Measurements from ENCODE around the gene LHX3. TPM values are rescaled to one million over a fixed set of nuclear protein-coding genes. Genes with fewer than 3 reads are reported as not detected.

LHX3 gene
- total and polyA plus RNA-seq, 2 of the 4 experiments (the other 2 are of a cell fraction), result not detected

GRCh38 chr9:136204145-136204805, 653 bp downstream of the LHX3 start:
- dilution Hi-C loops (cut with HindIII; ENCODE audit: low sequenced_read_pairs, unreplicated experiment), result no loop called here
- intact Hi-C loops (cut with micrococcal nuclease), result no loop called here
- Histone ChIP-seq H3K18ac (ENCODE audit: low read depth, low read length) (no peak overlapping the region), H3K27me3 (ENCODE audit: control insufficient read depth, insufficient read depth, low read length) (peaks cover 50% of the 10 kb centered on the region), H2BK120ac (ENCODE audit: low read depth, low read length) (no peak overlapping the region), H3K4me1 (ENCODE audit: control insufficient read depth, insufficient read depth, low read length) (no peaks in the 10 kb centered on the region), H3K14ac (replicated peaks; ENCODE audit: low read depth, low read length) (no peak overlapping the region), H3K27ac (ENCODE audit: insufficient read depth, low read length) (no peak overlapping the region), H3K4me2 (ENCODE audit: low read depth, low read length) (no peak overlapping the region), H4K20me1 (ENCODE audit: insufficient read depth, low read length) (peaks cover 27% of the 10 kb centered on the region), H2BK20ac (ENCODE audit: low read depth, low read length) (no peak overlapping the region), H3K9me1 (ENCODE audit: insufficient read depth, low read length) (no peaks in the 10 kb centered on the region), H2BK5ac (ENCODE audit: low read depth, low read length, poor library complexity, severe bottlenecking) (no peak overlapping the region), H4K5ac (ENCODE audit: low read depth, low read length) (no peak overlapping the region), H4K91ac (ENCODE audit: insufficient read depth, low read depth, low read length) (no peak overlapping the region), H3K9ac (ENCODE audit: low read depth, low read length) (no peak overlapping the region), H3K9me3 (ENCODE audit: control insufficient read depth, insufficient read depth, low read length) (no peaks in the 10 kb centered on the region), H3K36me3 (ENCODE audit: control insufficient read depth, insufficient read depth, low read length) (no peaks in the 10 kb centered on the region), H3K79me1 (ENCODE audit: low read depth in 1 of 2, low read length in 2 of 2) (no peaks in the 10 kb centered on the region), H2AFZ (replicated peaks; ENCODE audit: low read length, poor library complexity) (peak overlapping the region; percentile 5), H3K23ac (ENCODE audit: low read depth, low read length) (no peak overlapping the region), H3K4ac (ENCODE audit: low read depth, low read length) (no peak overlapping the region), H4K8ac (ENCODE audit: low read depth in 2 of 2, low read length in 2 of 2) (no peak overlapping the region), H2BK15ac (ENCODE audit: low read depth, low read length) (no peak overlapping the region), H2AK9ac (replicated peaks; ENCODE audit: low read depth, low read length, poor library complexity) (no peak overlapping the region), H2AK5ac (ENCODE audit: low read depth, low read length) (no peak overlapping the region), H3K4me3 (ENCODE audit: insufficient read depth, low read depth, low read length) (no peak overlapping the region), H3K56ac (ENCODE audit: extremely low read depth, insufficient read depth, low read length) (no peak overlapping the region)
- WGBS, 2 experiments (ENCODE audit: extremely low coverage in 2 of 2, insufficient read length in 1 of 2), result 47% methylated on average over 6 of the region's 25 CpGs; no CpG with 5 or more reads in 1 of the 2 experiments
- BruUV-seq (replicated peaks), result no TSS peak
- ATAC-seq (ENCODE audit: low read depth), result no peak; the same call in 1 of the 2 replicates
- DNase-seq, result no peak
- CTCF ChIA-PET, result no interaction called here
- no peak for TF ChIP-seq ELK1 (IDR thresholded peaks at IDR 0.05; ENCODE audit: borderline replicate concordance, low read depth, low read length)
- TF ChIP-seq MAZ (IDR thresholded peaks at IDR 0.05; ENCODE audit: borderline replicate concordance, low read depth, low read length), result no peak
- TF ChIP-seq BHLHE40 (IDR thresholded peaks at IDR 0.05; ENCODE audit: low read depth, low read length), result no peak
- no peak for TF ChIP-seq USF2 (IDR thresholded peaks at IDR 0.05; ENCODE audit: low read depth, low read length)
- no peak for TF ChIP-seq MXI1 (IDR thresholded peaks at IDR 0.05; ENCODE audit: borderline replicate concordance, low read depth, low read length)
- TF ChIP-seq POLR2A (IDR thresholded peaks at IDR 0.05; ENCODE audit: low read depth, low read length), result no peak
- in situ Hi-C loops (cut with MboI; ENCODE audit: low sequenced_read_pairs), result no loop called here
- POLR2A ChIA-PET (ENCODE audit: unreplicated experiment), result no interaction called here

All from IMR-90 (cell line).